ENCODE measurements around the gene OSBPL6.
"Not testable (repeated sequence)": the region's sequence is repeated elsewhere in the genome, so short reads cannot be mapped to it uniquely, and the experiment has no call there.

The OSBPL6 gene

DNA sequence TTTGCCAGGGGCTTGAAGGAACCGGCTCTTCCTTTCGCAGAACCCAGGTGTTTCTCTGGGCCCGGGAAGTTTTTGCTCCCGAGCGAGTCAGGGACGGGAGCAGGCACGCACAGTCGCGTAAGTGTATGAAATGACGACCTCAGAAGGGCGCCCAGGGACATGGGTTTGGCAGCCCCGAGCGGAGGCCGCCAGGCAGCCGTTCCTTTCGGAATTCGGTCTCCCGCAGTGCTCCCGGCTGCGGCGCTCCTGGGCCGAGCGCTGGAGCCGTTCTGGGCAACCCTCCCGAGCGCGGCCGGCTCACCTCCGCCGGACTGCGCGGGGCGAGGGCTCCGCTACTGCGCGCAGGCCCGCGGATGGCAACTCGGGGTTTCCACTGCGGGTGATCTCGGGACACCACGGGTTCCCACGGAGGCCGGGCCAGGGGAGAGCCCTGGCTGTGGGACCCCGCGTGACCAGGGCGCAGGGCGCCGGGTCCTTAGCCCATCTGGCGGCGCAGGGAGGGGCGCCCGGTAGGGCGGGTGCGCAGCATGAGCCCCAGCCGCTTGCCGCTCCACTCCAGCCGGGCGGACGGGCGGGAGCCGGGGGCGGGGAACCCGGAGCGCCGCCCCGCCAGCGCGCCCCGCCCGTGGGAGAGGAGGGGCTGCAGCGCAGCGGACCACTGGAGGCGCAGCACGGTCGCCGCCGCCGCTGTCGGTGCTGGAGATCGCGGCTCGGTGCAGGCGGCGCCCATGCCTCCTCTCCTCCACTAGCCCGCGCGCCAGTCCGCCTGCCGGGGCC, at the start of gene OSBPL6:
Gene OSBPL6 (plus strand): TSS at position 690 of the 777 bp plus-strand sequence. CDS start 111,673 bp downstream, outside the sequence.
- intact Hi-C loops (cut with DNase I) = loop anchor here (10.0 kb wide), 1 partner anchor 51 kb away; no protein-coding TSS in a partner anchor
- peak; percentile 36 to 92 (median 83) for DNase-seq

DNA sequence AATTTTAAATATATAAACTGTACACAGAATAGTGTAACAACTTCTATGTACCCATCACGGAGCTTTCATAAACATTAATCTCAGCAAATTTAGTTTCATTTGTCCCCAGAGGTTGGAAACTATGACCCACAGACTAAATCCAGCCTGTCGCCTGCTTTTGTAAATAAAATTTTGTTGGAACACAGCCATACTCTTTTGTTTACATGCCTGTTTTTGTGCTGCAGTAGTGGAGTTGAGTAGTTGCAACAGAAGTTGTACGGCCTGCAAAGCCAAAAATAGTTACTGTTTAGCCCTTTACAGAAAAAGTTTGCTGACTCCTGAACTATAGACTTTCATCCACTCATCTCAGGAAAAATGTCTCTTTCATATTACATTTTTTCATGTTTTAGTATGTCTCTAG, 42.3 kb upstream of the OSBPL6 start:
- intact Hi-C loops (cut with DNase I) = no loop called here
- no peak for DNase-seq

DNA sequence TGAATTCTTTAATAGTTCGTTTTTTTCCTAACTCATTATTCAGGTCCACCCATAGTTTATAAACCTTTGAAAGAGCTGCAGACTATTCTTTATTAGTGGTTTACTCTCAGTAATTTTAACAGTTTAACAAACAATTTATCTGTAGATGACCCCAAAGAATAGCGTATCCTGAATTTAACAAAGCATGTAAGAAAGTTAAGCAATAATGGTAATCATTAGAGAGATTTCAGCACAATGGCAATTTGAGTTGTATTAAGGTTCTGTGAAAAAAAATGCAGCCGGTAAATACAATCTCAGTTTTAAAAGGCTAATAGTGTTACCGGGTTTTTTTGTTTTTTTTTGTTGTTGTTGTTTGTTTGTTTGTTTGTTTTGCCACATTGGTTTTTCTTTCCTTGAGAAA, 41.8 kb upstream of the OSBPL6 start:
- no peak for DNase-seq
- intact Hi-C loops (cut with DNase I) = no loop called here

DNA sequence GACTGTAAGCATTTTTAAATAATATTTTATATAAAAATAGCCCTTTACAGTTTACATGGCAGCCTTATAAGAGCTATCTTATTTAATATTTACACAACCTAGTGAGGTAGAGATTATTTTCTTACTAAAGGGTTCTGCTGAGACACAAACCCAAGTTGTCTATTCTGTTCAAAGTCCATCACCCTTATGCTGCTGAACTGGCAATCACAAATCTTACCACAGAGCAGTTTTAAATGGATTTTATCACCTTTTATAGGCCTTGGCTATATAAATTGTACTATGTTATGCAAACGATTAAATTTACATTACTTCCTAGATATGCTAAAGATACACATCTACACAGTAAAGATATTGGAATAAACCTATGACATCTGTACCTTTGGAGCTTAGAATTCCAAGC, 41.3 kb upstream of the OSBPL6 start:
- DNase-seq = no peak
- intact Hi-C loops (cut with DNase I) = no loop called here

DNA sequence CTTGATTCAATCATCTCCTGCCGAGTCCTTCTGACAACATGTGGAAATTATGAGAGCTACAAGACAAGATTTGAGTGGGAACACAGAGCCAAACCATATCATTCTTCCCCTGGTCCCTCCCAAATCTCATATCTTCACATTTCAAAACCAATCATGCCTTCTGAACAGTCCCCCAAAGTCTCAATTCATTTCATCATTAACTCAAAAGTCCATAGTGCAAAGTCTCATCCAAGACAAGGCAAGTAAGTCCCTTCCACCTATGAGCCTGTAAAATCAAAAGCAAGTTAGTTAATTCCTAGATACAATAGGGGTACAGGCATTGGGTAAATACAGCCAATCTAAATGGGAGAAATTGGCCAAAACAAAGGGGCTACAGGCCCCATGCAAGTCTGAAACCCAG, 40.4 kb upstream of the OSBPL6 start:
- intact Hi-C loops (cut with DNase I); DNase-seq: not testable (repeated sequence)

DNA sequence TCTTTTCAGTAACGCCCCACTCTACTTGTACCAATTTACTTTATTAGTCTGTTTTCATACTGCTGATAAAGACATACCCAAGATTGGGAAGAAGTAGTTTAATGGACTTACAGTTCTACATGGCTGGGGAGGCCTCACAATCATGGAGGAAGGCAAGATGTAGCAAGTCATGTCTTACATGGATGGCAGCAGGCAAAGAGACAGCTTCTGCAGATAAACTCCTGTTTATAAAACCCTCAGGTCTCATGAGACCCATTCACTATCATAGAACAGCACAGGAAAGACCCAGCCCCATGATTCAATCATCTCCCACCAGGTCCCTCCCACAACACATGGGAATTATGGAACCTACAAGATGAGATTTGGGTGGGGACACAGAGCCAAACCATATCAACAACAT, 38.8 kb upstream of the OSBPL6 start:
- no peak for DNase-seq
- intact Hi-C loops (cut with DNase I) = no loop called here

DNA sequence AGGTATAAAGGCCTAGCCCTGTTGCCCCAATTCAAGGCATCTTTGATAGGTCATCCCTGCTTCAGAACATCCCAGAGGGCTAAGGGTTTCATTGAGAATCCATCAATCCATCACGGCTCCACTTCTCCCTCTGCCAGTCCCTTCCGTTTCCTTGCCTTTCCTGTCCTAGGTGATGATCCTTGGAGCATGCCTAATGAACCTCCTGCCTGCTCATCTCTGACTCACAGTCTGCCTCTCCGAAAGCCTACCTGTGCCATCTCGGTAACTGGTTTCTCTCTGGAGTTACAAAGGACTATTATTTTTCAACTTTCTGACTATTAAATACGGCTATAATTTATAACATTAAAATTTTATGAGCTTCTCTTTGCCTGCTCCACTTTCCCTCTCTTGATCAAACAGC, 36.7 kb upstream of the OSBPL6 start:
- peak in 2 of 42 donors; percentile 8 for DNase-seq
- intact Hi-C loops (cut with DNase I) = no loop called here

DNA sequence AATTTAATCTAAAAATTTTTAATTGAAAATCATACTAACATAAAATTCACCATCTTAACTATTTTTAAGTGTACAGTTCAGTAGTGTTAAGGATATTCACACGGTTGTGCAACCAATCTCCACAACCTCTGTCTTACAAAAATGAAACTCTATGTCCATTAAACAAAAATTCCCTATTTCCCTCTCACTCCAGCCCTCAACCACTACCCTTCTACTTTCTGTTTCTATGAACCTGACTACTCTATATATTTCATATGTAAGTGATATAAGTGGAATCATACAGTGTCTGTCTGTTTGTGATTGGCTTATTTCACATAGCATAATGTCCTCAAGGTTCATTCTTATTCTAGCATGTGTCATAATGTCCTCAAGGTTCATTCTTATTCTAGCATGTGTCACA, 34.3 kb upstream of the OSBPL6 start:
- intact Hi-C loops (cut with DNase I) = no loop called here
- DNase-seq = no peak

DNA sequence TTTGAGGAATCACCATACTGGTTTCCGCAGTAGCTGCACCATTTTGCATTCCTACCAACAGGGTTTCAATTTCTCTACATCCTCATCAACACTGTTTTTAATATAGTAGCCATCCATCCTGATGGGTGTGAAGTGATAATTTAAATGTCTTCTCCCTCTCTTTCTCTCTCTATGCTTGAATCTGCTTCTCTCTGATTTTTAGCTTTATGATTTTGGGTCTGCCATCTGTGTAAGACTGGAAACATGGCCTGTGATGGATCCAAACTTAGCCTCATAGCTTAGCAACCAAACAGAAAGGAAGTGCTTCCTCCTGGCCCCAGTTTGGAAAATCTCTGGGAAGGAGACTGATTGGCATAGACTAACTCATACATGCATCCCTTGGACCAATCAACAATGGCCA, 33.7 kb upstream of the OSBPL6 start:
- no peak for DNase-seq
- intact Hi-C loops (cut with DNase I) = no loop called here

DNA sequence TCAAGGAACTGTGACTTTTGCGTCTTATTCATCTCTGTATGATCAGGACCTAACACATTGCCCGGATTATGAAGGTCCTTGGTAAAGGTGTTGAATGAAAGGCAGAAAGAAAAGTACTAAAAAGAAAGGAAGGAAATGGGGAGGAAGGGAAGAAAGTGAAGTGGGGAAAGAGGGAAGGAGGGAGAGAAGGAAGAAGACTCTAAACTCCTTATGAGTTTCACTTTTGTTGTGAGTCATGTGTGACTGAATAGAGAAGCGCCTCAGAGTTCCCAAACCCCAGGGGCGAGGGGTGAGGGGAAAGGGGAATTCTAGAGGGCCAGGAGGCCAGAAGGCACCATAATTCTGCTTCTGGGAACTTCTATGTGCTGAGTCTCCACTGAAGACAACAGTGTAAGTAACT, 30.9 kb upstream of the OSBPL6 start:
- DNase-seq = peak in 2 of 42 donors; percentile 3 to 7
- intact Hi-C loops (cut with DNase I) = no loop called here

DNA sequence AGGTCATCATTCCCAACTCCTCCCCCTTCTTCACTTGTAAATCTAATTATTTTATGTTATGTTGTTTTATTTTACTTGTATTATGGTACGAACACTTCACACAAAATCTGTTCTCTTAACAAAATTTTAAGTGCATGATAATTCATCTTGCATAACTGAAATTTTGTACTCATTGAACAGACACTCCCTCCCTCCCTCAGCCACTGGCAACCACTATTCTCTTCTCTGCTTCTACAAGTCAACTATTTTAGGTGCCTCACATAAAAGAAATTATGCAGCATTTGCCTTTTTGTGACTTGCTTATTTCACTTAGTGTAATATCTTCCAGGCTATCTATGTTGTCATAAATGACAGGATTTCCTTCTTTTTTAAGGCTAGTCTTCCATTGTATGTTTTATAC, 30.4 kb upstream of the OSBPL6 start:
- intact Hi-C loops (cut with DNase I) = no loop called here
- peak in 25 of 42 donors; percentile 3 to 68 (median 33) for DNase-seq

DNA sequence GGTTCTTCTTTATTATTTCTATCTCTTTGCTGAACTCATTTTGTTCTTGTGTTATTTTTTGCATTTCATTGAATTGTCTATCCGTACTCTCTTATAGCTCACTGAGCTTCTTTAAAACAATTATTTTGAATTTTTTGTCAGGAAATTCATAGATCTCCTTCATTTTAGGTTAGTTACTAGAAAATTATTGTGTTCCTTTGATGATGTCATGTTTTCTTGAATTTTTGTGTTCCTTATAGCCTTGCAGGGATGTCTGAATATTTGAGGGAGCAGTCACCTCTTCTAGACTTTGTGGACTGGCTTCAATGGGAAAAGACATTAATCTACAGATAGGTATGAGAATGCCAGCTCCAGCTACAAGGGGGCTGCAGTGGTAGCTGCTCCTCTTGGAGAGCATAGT, 20.7 kb upstream of the OSBPL6 start:
- no peak for DNase-seq
- intact Hi-C loops (cut with DNase I) = no loop called here

DNA sequence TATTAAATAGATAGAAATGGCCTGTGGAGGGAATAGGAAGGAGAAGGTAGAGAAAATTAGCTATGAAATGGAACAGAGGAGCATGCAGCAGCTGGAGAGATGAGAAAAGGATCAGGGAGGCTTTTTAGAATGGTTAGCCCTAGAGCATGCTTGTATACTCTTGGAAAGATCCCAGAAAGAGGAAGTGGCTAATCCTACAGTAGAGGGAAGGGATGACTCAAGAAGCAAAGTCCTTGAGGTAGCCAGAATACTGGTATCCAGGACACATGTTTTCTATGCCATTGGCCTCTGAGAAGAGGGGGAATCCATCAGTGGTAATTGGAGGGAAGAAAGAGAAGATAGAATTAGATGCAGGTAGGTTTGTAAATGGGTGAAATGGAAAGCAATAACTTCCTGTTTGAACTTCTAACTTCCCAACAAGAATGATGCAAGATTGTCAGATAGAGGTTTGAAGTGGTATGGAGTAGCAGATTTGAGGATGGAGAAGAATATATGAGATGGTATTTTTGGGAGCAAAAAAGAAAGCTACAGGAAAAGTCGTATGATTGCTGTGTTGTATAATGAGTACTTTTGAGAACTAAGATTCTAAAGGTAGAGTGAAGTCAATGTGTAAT, 17.1 kb upstream of the OSBPL6 start:
- intact Hi-C loops (cut with DNase I) = no loop called here
- no peak for DNase-seq

DNA sequence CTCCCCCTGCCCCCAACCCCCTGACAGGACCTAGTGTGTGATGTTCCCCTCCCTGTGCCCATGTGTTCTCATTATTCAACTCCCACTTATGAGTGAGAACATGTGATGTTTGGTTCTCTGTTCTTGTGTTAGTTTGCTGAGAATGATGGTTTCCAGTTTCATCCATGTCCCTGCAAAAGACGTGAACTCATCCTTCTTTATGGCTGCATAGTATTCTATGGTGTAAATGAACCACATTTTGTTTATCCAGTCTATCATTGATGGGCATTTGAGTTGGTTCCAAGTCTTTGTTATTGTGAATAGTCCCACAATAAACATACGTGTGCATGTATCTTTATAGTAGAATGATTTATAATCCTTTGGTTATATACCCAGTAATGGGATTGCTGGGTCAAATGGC, 13.7 kb upstream of the OSBPL6 start:
- intact Hi-C loops (cut with DNase I) = loop anchor here (10.0 kb wide), 1 partner anchor 46 kb away; no protein-coding TSS in a partner anchor
- DNase-seq = not testable (repeated sequence)

DNA sequence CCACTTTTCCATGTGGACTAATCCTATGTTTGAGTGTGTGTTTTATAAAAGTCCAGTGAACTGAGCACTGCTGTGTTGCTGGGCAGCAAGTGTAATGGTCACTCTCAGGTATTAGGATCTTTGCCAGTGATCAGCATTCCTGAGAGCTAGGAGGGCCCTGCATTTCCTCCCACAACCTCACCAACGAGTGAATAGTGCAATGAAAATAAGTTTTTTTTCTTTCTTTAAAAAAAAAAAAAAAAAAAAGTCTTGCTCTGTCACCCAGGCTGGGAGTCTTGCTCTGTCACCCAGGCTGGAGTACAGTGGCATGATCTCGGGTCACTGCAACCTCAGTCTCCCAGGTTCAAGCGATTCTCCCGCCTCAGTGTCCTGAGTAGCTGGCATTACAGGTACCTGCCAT, 6.5 kb upstream of the OSBPL6 start:
- no peak for DNase-seq
- intact Hi-C loops (cut with DNase I) = loop anchor here (10.0 kb wide), 1 partner anchor 53 kb away; no protein-coding TSS in a partner anchor

DNA sequence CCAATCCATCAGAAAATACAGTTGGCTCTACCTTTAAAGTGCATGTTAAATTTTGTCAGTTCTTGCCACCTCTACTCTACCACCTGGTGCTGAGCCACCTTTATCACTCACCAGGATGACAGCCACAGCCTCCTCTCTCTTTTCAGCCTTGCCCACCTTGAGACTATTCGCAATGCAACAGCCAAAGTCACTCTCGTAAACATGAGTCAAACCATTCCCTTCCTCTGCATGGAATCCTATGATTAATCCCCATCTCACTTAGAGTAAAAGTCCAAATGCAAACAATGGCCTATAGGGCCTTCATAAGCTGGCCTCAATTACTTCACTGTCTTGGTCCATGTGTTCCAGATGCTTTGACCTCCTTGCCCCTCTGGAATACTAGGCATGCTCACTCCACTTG, 5.8 kb upstream of the OSBPL6 start:
- intact Hi-C loops (cut with DNase I) = loop anchor here (10.0 kb wide), 1 partner anchor 54 kb away; no protein-coding TSS in a partner anchor
- DNase-seq = no peak

DNA sequence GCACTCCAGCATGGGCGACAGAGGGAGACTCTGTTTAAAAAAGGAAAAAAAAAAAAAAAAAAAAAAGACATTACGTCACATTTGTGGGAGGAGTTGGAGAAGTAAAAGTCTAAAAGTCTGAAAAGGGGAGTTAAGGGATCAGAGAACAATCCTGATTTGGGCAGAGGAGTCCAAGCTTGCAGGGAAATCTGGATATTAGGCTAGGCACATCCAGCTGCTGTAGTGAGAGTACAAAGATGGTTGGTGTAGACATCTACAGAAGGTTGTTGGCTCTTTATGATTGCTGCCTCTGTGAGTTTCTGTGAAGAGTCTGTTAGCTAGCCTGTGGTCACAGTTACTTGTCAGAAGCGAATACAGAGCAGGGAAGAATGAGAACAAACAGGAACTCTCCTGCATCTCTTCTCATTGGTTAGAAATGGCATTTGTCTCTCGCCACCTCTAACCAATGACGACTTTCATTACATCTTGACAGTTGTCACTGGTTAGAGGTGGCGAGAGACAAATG, 3.3 kb upstream of the OSBPL6 start:
- intact Hi-C loops (cut with DNase I) = loop anchor here (10.0 kb wide), 1 partner anchor 54 kb away; no protein-coding TSS in a partner anchor
- no peak for DNase-seq

DNA sequence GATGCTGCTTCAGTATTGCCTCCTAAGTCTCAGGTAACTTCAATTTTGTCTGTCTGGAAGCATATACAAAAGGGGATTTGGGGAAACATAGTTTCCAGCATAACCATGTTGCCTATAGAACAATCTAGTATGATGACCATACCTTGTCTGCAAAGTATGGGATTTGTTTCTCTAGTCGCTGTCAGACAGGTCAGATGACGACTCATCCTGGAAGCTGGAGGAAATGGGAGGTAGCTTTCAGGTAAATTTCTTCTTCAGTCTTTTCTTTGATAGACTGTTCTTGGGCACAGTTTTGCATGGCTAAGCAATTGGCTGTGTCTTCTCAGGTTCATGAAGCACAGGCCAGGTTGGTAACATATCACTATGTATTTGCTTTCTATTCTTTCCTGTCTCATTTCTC, 2.8 kb upstream of the OSBPL6 start:
- DNase-seq = no peak
- intact Hi-C loops (cut with DNase I) = loop anchor here (10.0 kb wide), 1 partner anchor 53 kb away; no protein-coding TSS in a partner anchor

DNA sequence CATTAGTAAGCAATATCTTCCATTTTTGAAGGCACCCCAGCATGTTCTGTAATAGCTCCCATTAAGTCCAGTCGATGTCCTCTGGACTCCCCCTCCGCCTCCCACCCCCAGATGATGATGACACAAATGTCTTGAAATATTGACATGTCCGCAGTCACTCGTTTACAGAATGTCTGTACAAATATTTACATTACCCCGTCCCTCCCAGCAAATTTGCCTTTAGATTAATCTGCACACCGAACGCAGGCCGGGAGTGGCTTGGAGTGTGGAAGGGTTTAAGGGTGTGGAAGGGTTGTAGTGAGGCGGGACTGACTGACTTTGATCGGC, 853 bp upstream of the OSBPL6 start:
- no peak for DNase-seq
- intact Hi-C loops (cut with DNase I) = loop anchor here (10.0 kb wide), 1 partner anchor 51 kb away; no protein-coding TSS in a partner anchor

All from head of caudate nucleus (tissue), 42 donors.